NCI-H2196 treated with DMSO at 0.1 percent for 48 hours (cell line): ENCODE measurements around the gene PPP2R5C.
A peak's percentile ranks its signal among the peaks of the same experiment; 100 is the strongest.
"Not testable (repeated sequence)": the region's sequence is repeated elsewhere in the genome, so short reads cannot be mapped to it uniquely, and the experiment has no call there.

Experiments
- DNase-seq: peaks from one replicate; lab custom pipeline; 2025; ENCODE audit not compliant: unreplicated experiment; lab: John Stamatoyannopoulos, UW

Gene PPP2R5C

DNA sequence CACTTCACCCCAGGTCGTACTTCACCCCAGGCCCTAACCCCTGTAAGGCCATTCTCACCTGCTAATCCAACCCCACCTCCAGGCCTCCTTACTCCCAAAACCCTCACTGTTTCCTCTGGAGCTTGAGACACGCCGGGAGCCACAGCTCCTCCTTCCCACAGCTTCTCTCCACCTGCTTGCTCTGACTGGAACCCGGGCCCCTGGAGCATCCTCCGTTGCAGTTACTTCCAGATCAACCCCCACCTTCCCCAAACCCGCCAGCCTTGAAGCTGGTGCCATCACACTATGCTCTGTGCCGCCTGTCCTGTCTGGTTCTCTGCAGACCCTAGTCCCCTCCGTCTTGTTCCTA, 34.6 kb upstream of the PPP2R5C start:
- no peak for DNase-seq

DNA sequence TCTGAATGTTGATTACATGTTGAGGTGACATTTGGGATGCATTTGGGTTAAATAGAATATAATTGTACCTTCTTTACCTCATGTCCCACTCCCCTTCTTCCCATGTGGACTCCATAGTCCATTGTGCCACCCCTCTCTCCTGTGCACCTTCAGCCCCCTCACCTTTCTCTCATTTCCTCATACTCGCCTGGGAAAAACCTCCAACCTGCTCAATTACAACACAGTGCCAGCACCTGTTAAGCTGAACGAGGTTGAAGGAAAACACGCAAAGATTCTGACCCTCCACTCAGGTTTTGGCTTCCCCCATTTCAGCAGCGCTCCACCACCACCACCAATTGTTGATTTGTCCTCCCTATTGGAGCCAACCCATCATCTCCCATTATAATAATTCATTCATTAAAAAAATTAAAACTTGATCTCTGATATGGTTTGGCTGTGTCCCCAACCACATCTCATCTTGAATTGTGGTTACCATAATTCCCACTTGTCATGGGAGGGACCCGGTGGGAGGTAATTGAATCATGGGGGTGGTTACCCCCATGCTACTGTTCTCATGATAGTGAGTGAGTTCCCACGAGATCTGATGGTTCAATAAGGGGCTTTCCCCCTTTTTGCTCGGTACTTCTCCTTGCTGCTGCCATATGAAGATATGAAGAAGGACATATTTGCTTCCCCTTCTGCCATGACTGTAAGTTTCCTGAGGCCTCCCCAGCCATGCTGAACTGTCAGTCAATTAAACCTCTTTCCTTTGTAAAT, 33.7 kb upstream of the PPP2R5C start:
- DNase-seq: no peak

GRCh38 chr14:101728367-101728742, 33.2 kb upstream of the PPP2R5C start:
- DNase-seq: no peak

GRCh38 chr14:101729382-101729781, 32.1 kb upstream of the PPP2R5C start:
- no peak for DNase-seq

- not testable (repeated sequence) for DNase-seq
Measured at GRCh38 chr14:101730157-101730556, 31.4 kb upstream of the PPP2R5C start.

- DNase-seq: no peak
Measured at GRCh38 chr14:101730626-101731186, 30.8 kb upstream of the PPP2R5C start.

- peak; percentile 55 for DNase-seq
Measured at GRCh38 chr14:101731187-101732080, 30.1 kb upstream of the PPP2R5C start.

DNA sequence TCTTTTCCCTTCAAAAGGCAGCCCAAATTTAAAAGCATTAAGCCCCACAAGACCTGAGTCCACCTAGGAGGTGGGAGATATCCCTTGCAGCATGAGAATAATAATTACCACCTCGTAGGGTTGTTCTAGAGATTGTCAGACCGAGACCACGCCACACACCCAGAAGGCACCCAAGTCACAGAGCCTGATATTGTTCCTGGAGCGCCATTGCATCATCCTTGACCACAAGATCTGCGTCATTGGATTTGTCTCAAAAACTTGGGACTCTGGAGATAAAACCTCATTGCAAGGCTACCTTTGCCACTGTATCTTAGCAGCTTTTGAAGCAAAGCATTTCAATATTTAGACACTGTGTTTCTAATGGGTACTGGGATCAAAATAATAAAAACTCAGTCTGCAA, 29.4 kb upstream of the PPP2R5C start:
- DNase-seq: no peak

DNA sequence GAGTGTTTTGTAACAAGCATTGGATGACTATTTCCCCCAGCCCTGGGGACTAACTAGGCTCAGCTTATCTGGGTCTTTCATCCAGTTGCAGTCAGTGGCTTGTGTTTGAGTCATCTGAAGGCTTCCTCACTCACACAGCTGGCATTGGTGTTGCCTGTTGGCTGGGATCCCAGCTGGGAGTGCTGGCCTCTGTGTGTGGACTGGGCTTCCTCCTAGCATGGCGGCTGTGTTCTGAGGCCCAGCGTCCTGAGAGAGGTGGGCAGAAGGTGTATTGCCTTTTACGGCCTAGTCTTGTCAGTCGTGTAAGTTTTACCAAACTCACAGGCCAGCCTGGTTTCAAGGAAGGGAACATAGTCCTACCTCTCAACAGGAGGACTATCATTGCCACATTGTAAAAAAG, 28.3 kb upstream of the PPP2R5C start:
- DNase-seq: no peak

DNA sequence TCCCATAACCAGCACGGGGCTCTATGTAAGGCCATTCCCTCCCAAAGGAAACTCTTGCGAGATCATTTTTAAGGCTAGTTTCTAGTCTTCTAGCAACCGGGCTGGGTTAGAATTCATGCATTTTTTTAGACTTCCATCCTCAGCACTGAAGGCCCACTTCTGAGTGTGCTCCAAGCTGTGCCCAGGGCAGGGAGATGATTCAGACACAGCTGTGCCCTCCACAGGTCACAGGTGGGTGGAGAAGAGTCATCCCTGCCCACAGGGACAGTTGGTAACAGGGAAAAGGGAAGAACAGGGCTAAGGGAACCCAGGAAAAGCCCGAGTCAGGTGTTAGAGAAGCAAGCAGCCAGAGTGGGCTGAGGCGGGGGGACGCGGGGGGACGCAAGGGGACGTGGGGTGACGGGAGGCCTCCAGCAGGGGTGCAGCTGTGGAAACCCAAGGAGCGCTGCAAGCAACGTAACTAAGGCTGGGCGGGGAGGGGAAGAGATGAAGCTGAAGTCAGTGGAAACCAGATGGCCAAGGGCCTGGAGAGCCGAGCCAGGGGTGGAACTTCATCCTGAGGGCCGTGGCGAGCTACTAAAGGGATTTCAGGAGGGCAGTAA, 27.2 kb upstream of the PPP2R5C start:
- DNase-seq: no peak

DNA sequence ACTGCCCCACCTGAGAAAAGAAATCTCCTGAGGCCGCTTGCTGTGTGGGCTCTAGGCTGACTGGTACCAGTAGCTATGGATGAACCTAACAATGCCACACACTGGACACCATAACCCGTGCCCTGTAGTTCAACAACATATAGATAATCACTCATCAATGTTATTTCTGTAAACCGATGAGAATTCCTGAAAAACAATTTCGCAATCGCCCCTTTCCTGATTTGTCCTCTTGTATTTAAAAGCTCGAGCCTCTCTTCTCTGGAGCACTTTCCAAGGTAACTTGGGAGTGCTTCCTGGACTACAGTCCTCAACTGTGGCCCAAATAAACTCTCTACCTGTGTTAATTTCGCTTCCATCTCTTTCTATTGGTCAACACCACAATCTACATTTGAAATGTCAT, 26.1 kb upstream of the PPP2R5C start:
- DNase-seq: no peak

GRCh38 chr14:101736071-101736470, 25.4 kb upstream of the PPP2R5C start:
- no peak for DNase-seq

GRCh38 chr14:101736585-101736984, 24.9 kb upstream of the PPP2R5C start:
- no peak for DNase-seq

GRCh38 chr14:101737414-101738339, 23.8 kb upstream of the PPP2R5C start:
- no peak for DNase-seq

- no peak for DNase-seq
Measured at GRCh38 chr14:101738703-101739320, 22.7 kb upstream of the PPP2R5C start.

- DNase-seq: no peak
Measured at GRCh38 chr14:101739446-101740141, 21.9 kb upstream of the PPP2R5C start.

DNA sequence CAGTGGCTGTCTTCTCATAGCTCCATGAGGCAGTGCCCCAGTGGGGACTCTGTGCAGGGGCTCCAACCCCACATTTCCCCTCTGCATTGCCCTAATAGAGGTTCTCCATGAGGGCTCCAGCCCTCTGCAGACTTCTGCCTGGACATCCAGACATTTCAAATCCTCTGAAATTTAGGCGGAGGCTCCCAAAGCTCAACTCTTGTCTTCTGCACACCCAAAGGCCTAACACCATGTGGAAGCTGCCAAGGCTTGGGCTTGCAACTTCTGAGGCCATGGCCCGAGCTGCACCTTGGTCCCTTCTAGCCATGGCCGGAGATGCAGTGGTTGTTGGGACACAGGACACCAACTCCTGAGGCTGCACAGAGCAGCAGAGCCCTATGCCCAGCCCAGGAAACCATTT, 20.5 kb upstream of the PPP2R5C start:
- no peak for DNase-seq

DNA sequence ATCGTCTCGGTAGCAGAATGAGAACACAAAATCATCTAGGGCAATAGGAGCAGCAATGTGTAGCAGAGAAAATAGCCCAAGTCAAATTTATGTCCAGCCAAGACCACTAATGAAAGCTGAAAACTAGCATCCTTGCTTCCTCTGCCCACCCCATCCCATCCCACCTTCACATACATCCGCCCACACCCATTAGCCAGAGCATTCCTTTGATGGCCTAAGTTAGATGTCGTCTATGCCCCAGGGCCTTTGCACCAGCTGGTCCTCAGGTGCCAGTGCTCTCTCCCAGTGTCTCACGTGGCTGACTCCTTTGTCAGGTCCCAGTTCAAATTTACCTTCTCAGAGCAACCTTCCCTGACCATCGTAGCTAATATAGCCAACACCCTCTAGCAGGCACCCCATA, 17.8 kb upstream of the PPP2R5C start:
- no peak for DNase-seq

GRCh38 chr14:101744382-101744781, 17.1 kb upstream of the PPP2R5C start:
- not testable (repeated sequence) for DNase-seq

DNA sequence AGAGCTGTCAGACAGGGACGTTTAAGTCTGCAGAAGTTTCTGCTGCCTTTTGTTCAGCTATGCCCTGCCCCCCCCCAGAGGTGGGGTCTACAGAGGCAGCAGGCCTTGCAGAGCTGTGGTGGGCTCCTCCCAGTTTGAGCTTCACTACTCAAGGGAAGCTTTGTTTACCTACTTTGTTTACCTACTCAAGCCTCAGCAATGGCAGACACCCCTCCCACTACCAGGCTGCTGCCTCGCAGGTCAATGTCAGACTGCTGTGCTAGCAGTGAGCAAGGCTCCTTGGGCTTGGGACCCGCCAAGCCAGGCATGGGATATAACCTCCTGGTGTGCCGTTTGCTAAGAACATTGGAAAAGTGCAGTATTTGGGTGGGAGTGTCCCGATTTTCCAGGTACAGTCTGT, 11.8 kb upstream of the PPP2R5C start:
- DNase-seq: not testable (repeated sequence)
